ENCODE results near the gene PARD3B. TPM values are rescaled to one million over a fixed set of nuclear protein-coding genes. Genes with fewer than 3 reads are reported as not detected.
"Not testable (repeated sequence)": the region's sequence is repeated elsewhere in the genome, so short reads cannot be mapped to it uniquely, and the experiment has no call there.

PARD3B gene
- total RNA-seq, 1 donor from 2014 or later, result 0.66 TPM

DNA sequence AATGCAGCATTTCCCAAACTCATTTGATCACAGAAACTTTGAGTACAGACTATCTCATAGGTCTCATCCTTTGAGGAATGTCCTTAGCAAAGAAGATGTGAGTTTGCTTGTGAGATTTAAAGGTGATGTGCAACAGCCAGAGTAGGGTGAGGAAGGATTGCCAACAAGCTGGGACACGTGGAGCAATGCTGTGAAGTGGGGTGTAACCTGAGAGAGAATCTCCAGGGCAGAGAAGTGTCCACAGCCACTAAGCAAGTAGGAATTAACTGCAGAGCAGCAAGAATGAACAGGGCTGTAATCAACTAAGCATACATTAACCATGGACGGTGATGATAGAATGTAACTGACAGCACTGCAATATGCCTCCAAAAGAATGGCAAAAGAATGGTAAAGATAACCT, 667.1 kb downstream of the PARD3B start:
- Mint-ChIP-seq H3K9me3 (ENCODE audit: unreplicated experiment) (no peaks in the 10 kb centered on the region), H3K4me3 (ENCODE audit: unreplicated experiment) (no peak overlapping the region), H3K27me3 (ENCODE audit: unreplicated experiment) (no peaks in the 10 kb centered on the region), H3K27ac (ENCODE audit: unreplicated experiment) (no peak overlapping the region), H3K4me1 (ENCODE audit: low read depth, unreplicated experiment) (no peaks in the 10 kb centered on the region), H3K36me3 (ENCODE audit: unreplicated experiment) (no peaks in the 10 kb centered on the region)
- no peak for DNase-seq
- TF ChIP-seq CTCF (IDR thresholded peaks at IDR 0.05; ENCODE audit: partially characterized antibody, unreplicated experiment), result no peak

- DNase-seq, result no peak
- Mint-ChIP-seq H3K4me1 (ENCODE audit: low read depth, unreplicated experiment) (no peaks in the 10 kb centered on the region), H3K27ac (ENCODE audit: unreplicated experiment) (no peak overlapping the region), H3K9me3 (ENCODE audit: unreplicated experiment) (no peaks in the 10 kb centered on the region), H3K4me3 (ENCODE audit: unreplicated experiment) (no peak overlapping the region), H3K27me3 (ENCODE audit: unreplicated experiment) (no peaks in the 10 kb centered on the region), H3K36me3 (ENCODE audit: unreplicated experiment) (no peaks in the 10 kb centered on the region)
- no peak for TF ChIP-seq CTCF (IDR thresholded peaks at IDR 0.05; ENCODE audit: partially characterized antibody, unreplicated experiment)
Measured at GRCh38 chr2:205216092-205216491, 670.8 kb downstream of the PARD3B start.

GRCh38 chr2:205216580-205216979, 671.3 kb downstream of the PARD3B start:
- peaks cover 2% of the 10 kb centered on the region for H3K9me3 Mint-ChIP-seq (ENCODE audit: unreplicated experiment)
- no peaks in the 10 kb centered on the region for H3K4me1 Mint-ChIP-seq (ENCODE audit: low read depth, unreplicated experiment)
- no peak overlapping the region for H3K4me3 Mint-ChIP-seq (ENCODE audit: unreplicated experiment)
- DNase-seq, result no peak
- no peak overlapping the region for H3K27ac Mint-ChIP-seq (ENCODE audit: unreplicated experiment)
- no peaks in the 10 kb centered on the region for H3K36me3 Mint-ChIP-seq (ENCODE audit: unreplicated experiment)
- no peaks in the 10 kb centered on the region for H3K27me3 Mint-ChIP-seq (ENCODE audit: unreplicated experiment)
- TF ChIP-seq CTCF (IDR thresholded peaks at IDR 0.05; ENCODE audit: partially characterized antibody, unreplicated experiment), result no peak

GRCh38 chr2:205217004-205217403, 671.7 kb downstream of the PARD3B start:
- no peak overlapping the region for H3K27ac Mint-ChIP-seq (ENCODE audit: unreplicated experiment)

DNA sequence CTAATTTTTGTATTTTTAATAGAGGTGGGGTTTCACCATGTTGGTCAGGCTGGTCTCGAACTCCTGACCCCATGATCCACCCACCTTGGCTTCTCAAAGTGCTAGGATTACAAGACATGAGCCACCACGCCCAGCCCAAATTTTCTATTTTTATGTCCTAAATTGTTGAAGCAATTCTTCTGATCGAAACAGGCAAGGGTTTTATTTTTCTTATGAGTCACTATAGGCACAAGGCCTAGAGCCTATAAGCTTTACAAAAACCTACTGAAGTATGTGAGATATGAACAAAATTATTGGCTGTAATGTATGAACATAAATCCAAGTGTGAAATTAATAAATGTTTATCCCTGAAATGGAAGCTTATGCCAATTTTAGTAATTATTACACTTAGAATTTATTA, 672.8 kb downstream of the PARD3B start:
- H3K36me3 Mint-ChIP-seq (ENCODE audit: unreplicated experiment), result no peaks in the 10 kb centered on the region
- H3K9me3 Mint-ChIP-seq (ENCODE audit: unreplicated experiment), result peaks cover 2% of the 10 kb centered on the region
- no peak for TF ChIP-seq CTCF (IDR thresholded peaks at IDR 0.05; ENCODE audit: partially characterized antibody, unreplicated experiment)
- H3K4me3 Mint-ChIP-seq (ENCODE audit: unreplicated experiment), result no peak overlapping the region
- no peaks in the 10 kb centered on the region for H3K27me3 Mint-ChIP-seq (ENCODE audit: unreplicated experiment)
- no peak overlapping the region for H3K27ac Mint-ChIP-seq (ENCODE audit: unreplicated experiment)
- no peak for DNase-seq
- no peaks in the 10 kb centered on the region for H3K4me1 Mint-ChIP-seq (ENCODE audit: low read depth, unreplicated experiment)

More at GRCh38 chr2:205217004-205217403, 671.7 kb downstream of the PARD3B start:
- H3K27me3 Mint-ChIP-seq (ENCODE audit: unreplicated experiment), result no peaks in the 10 kb centered on the region
- peaks cover 2% of the 10 kb centered on the region for H3K9me3 Mint-ChIP-seq (ENCODE audit: unreplicated experiment)
- no peaks in the 10 kb centered on the region for H3K4me1 Mint-ChIP-seq (ENCODE audit: low read depth, unreplicated experiment)
- H3K4me3 Mint-ChIP-seq (ENCODE audit: unreplicated experiment), result no peak overlapping the region
- TF ChIP-seq CTCF (IDR thresholded peaks at IDR 0.05; ENCODE audit: partially characterized antibody, unreplicated experiment), result no peak
- no peak for DNase-seq
- no peaks in the 10 kb centered on the region for H3K36me3 Mint-ChIP-seq (ENCODE audit: unreplicated experiment)

- H3K27ac Mint-ChIP-seq (ENCODE audit: unreplicated experiment); H3K27me3 Mint-ChIP-seq (ENCODE audit: unreplicated experiment); H3K4me1 Mint-ChIP-seq (ENCODE audit: low read depth, unreplicated experiment); H3K36me3 Mint-ChIP-seq (ENCODE audit: unreplicated experiment); DNase-seq; H3K4me3 Mint-ChIP-seq (ENCODE audit: unreplicated experiment); H3K9me3 Mint-ChIP-seq (ENCODE audit: unreplicated experiment): not testable (repeated sequence)
Measured at GRCh38 chr2:205218816-205219215, 673.5 kb downstream of the PARD3B start.
